H1 (cell line): ENCODE results near the gene RING1. TPM values are rescaled to one million over a fixed set of nuclear protein-coding genes. Genes with fewer than 3 reads are reported as not detected.

Experiments
- CTCF ChIA-PET: fragments of 300-600 bp; sonication (Branson Sonifier 250); formaldehyde crosslinking; loops from one replicate; lab custom pipeline; 2021; ENCODE audit not compliant: partially characterized antibody; lab: Charles Lee
- POLR2A ChIA-PET: fragments of 300-600 bp; sonication (Branson Sonifier 250); formaldehyde crosslinking; loops from one replicate; lab custom pipeline; 2021; ENCODE audit warnings: inconsistent platforms; ENCODE audit not compliant: partially characterized antibody; lab: Charles Lee
- DNase-seq, 2 experiments: peaks; one replicate each; pipeline versions ENCODE4 v3.0.0 to v3.0.0-alpha.2; 2010 to 2022; ENCODE audit warnings: low spot score in 2 of 2, low read depth in 1 of 2, mixed read lengths in 1 of 2
- FAIRE-seq: peaks from 2 replicates; lab custom pipeline; 2011; peaks lifted over from hg19 to GRCh38; lab: Jason Lieb, UNC
- H2AFZ ChIP-seq: 2 replicates; pipeline ENCODE4 v1.8.1; 2012; ENCODE audit warnings: low read length, inconsistent platforms
- H2AK5ac ChIP-seq: 2 replicates; pipeline ENCODE4 v1.6.1; 2013; ENCODE audit warnings: low read depth, low read length
- H2BK120ac ChIP-seq: replicated peaks from 2 replicates; pipeline ENCODE3; 2013; ENCODE audit warnings: low read depth, low read length, inconsistent platforms
- H2BK12ac ChIP-seq: 2 replicates; pipeline ENCODE4 v1.6.1; 2013; ENCODE audit warnings: low read depth, low read length
- H2BK15ac ChIP-seq: 2 replicates; pipeline ENCODE4 v1.6.1; 2013; ENCODE audit warnings: low read length
- H2BK20ac ChIP-seq: 2 replicates; pipeline ENCODE4 v1.6.1; 2013; ENCODE audit warnings: low read length
- H2BK5ac ChIP-seq: 2 replicates; pipeline ENCODE4 v1.6.1; 2013; ENCODE audit warnings: low read depth, low read length
- H3K14ac ChIP-seq: 2 replicates; pipeline ENCODE4 v1.6.1; 2013; ENCODE audit warnings: inconsistent platforms; ENCODE audit not compliant: insufficient read length
- H3K18ac ChIP-seq: 2 replicates; pipeline ENCODE4 v1.6.1; 2013; ENCODE audit warnings: low read length; ENCODE audit errors: extremely low read depth
- H3K23ac ChIP-seq: 2 replicates; pipeline ENCODE4 v1.6.1; 2013; ENCODE audit warnings: inconsistent platforms; ENCODE audit not compliant: insufficient read length
- H3K23me2 ChIP-seq: 2 replicates; pipeline ENCODE4 v1.6.1; 2013; ENCODE audit warnings: low read depth, low read length
- H3K27ac ChIP-seq: 2 replicates; pipeline ENCODE4 v1.6.1; 2011; ENCODE audit warnings: low read depth, low read length, inconsistent platforms
- H3K27me3 ChIP-seq, 4 experiments: replicated peaks in 1 of 4; 1 replicate in 1 of 4; 2 replicates in 3 of 4; pipeline versions ENCODE4 v1.6.1 to v1.8.1; 2011 to 2013; ENCODE audit warnings: low read length in 3 of 4, mild to moderate bottlenecking in 3 of 4, inconsistent platforms in 2 of 4, mixed read lengths in 2 of 4, moderate library complexity in 1 of 4; ENCODE audit not compliant: control insufficient read depth in 3 of 4, insufficient read depth in 3 of 4; ENCODE audit errors: extremely low read depth in 1 of 4
- H3K36me3 ChIP-seq, 4 experiments: 2 replicates each; pipeline versions ENCODE4 v1.6.1 to v1.8.1; 2011 to 2013; ENCODE audit warnings: mild to moderate bottlenecking in 4 of 4, low read length in 3 of 4, moderate library complexity in 2 of 4, control low read depth in 1 of 4, inconsistent platforms in 1 of 4; ENCODE audit not compliant: insufficient read depth in 4 of 4, control insufficient read depth in 2 of 4
- H3K4ac ChIP-seq: replicated peaks from 2 replicates; pipeline ENCODE3; 2013; ENCODE audit warnings: low read length, low read depth, mixed read lengths, inconsistent platforms; ENCODE audit not compliant: insufficient read length
- H3K4me1 ChIP-seq, 4 experiments: replicated peaks in 1 of 4; 1 replicate in 1 of 4; 2 replicates in 3 of 4; pipeline versions ENCODE4 v1.6.1 to v1.8.1; 2011 to 2013; ENCODE audit warnings: low read length in 3 of 4, inconsistent platforms in 2 of 4, mixed read lengths in 1 of 4; ENCODE audit not compliant: insufficient read depth in 4 of 4, control insufficient read depth in 3 of 4
- H3K4me2 ChIP-seq, 2 experiments: 2 replicates each; pipeline versions ENCODE4 v1.6.1 to v1.8.1; 2011 to 2013; ENCODE audit warnings: low read depth in 2 of 2, low read length in 2 of 2, control low read depth in 1 of 2, inconsistent platforms in 1 of 2, mild to moderate bottlenecking in 1 of 2; ENCODE audit not compliant: insufficient read depth in 1 of 2
- H3K4me3 ChIP-seq, 4 experiments: fragments of 200-600, 300-600 bp in 1 of 4; sonication (generic), shearing (Covaris generic), sonication (Bioruptor Twin) in 1 of 4; 2 replicates each; pipeline versions ENCODE4 v1.5.1 to v1.8.1; 2011 to 2016; ENCODE audit warnings: low read length in 4 of 4, low read depth in 3 of 4, control low read depth in 2 of 4, inconsistent platforms in 2 of 4, mild to moderate bottlenecking in 2 of 4, mixed read lengths in 1 of 4, moderate library complexity in 1 of 4; ENCODE audit not compliant: insufficient read depth in 2 of 4; ENCODE audit errors: extremely low read depth in 1 of 4
- H3K56ac ChIP-seq: replicated peaks from 2 replicates; pipeline ENCODE3; 2013; ENCODE audit warnings: low read depth, mild to moderate bottlenecking, mixed read lengths, low read length, inconsistent platforms; ENCODE audit not compliant: insufficient read length
- H3K79me1 ChIP-seq: 2 replicates; pipeline ENCODE4 v1.6.1; 2013; ENCODE audit warnings: low read depth, low read length, control low read depth
- H3K79me2 ChIP-seq, 2 experiments: 2 replicates each; pipeline versions ENCODE4 v1.6.1 to v1.8.1; 2012 to 2013; ENCODE audit warnings: low read length in 2 of 2, mild to moderate bottlenecking in 2 of 2, inconsistent platforms in 1 of 2; ENCODE audit not compliant: insufficient read depth in 2 of 2, control insufficient read depth in 1 of 2
- H3K9ac ChIP-seq, 4 experiments: replicated peaks in 1 of 4; 1 replicate in 1 of 4; 2 replicates in 3 of 4; pipeline versions ENCODE4 v1.6.1 to v1.8.1; 2011 to 2013; ENCODE audit warnings: low read depth in 3 of 4, low read length in 3 of 4, control low read depth in 2 of 4, mild to moderate bottlenecking in 2 of 4, moderate library complexity in 2 of 4, inconsistent platforms in 1 of 4; ENCODE audit errors: extremely low read depth in 1 of 4
- H3K9me3 ChIP-seq, 2 experiments: 2 replicates each; pipeline versions ENCODE4 v1.6.1 to v1.8.1; 2012 to 2013; ENCODE audit warnings: mild to moderate bottlenecking in 2 of 2, moderate library complexity in 2 of 2, control low read depth in 1 of 2, inconsistent platforms in 1 of 2, low read depth in 1 of 2, low read length in 1 of 2, mixed read lengths in 1 of 2; ENCODE audit not compliant: insufficient read depth in 2 of 2
- H4K20me1 ChIP-seq, 2 experiments: replicated peaks in 1 of 2; 2 replicates each; pipeline versions ENCODE3 to v1.8.1; 2011 to 2013; ENCODE audit warnings: inconsistent platforms in 2 of 2, low read length in 2 of 2, mild to moderate bottlenecking in 1 of 2; ENCODE audit not compliant: insufficient read depth in 2 of 2, control insufficient read depth in 1 of 2
- H4K5ac ChIP-seq: 2 replicates; pipeline ENCODE4 v1.6.1; 2013; ENCODE audit warnings: low read length, low read depth, mixed read lengths, inconsistent platforms; ENCODE audit not compliant: insufficient read length
- H4K8ac ChIP-seq: 2 replicates; pipeline ENCODE4 v1.8.0; 2013; ENCODE audit warnings: mild to moderate bottlenecking, moderate library complexity, low read length, inconsistent platforms; ENCODE audit not compliant: insufficient read depth; ENCODE audit errors: extremely low read depth
- H4K91ac ChIP-seq: replicated peaks from 2 replicates; pipeline ENCODE3; 2013; ENCODE audit warnings: low read length, mixed read lengths, inconsistent platforms; ENCODE audit not compliant: insufficient read length
- ATF2 ChIP-seq: IDR thresholded peaks from 2 replicates; pipeline ENCODE4 v1.6.1; 2012; ENCODE audit warnings: low read length, inconsistent platforms
- FOSL1 ChIP-seq: IDR thresholded peaks from 2 replicates; pipeline ENCODE4 v1.6.1; 2011; ENCODE audit warnings: mild to moderate bottlenecking, low read depth, low read length, moderate library complexity; ENCODE audit not compliant: insufficient read depth
- MAX ChIP-seq: IDR thresholded peaks from 2 replicates; pipeline ENCODE4 v1.6.1; 2012; ENCODE audit warnings: inconsistent platforms
- NANOG ChIP-seq: IDR thresholded peaks from 2 replicates; pipeline ENCODE4 v1.6.1; 2011; ENCODE audit warnings: low read length, low read depth, mild to moderate bottlenecking, inconsistent platforms; ENCODE audit not compliant: insufficient read depth, poor library complexity, severe bottlenecking
- SIN3A ChIP-seq, 2 experiments: IDR thresholded peaks in 1 of 2; conservative IDR thresholded peaks in 1 of 2; 2 replicates each; pipeline ENCODE4 v1.6.1; 2011 to 2012; ENCODE audit warnings: low read length in 2 of 2, improper control_type of control experiment in 1 of 2, low read depth in 1 of 2, mild to moderate bottlenecking in 1 of 2
- SIX5 ChIP-seq: IDR thresholded peaks from 2 replicates; pipeline ENCODE4 v1.6.1; 2011; ENCODE audit warnings: mild to moderate bottlenecking, low read depth, low read length
- TAF1 ChIP-seq: IDR thresholded peaks from 2 replicates; pipeline ENCODE4 v1.6.1; 2011; ENCODE audit warnings: mild to moderate bottlenecking, low read depth, low read length
- WGBS, 2 experiments: shearing (Covaris generic) in 1 of 2; methylation state at CpG; one replicate each; pipeline versions ENCODE4 v1.1.6 to v1.1.7; 2013 to 2015; ENCODE audit warnings: low lambda C conversion rate in 2 of 2, mixed read lengths in 2 of 2, inconsistent platforms in 1 of 2, low coverage in 1 of 2, missing lambda C conversion rate in 1 of 2; ENCODE audit not compliant: insufficient replicate concordance in 2 of 2, insufficient coverage in 1 of 2, insufficient read length in 1 of 2; ENCODE audit errors: extremely low coverage in 1 of 2, missing lambda C conversion rate in 1 of 2; 5-methylcytosine and 5-hydroxymethylcytosine counted together
- polyA plus RNA-seq, 7 experiments: library from polyadenylated mRNA; depleted of rRNA in 3 of 7; stranded (reverse) in 5 of 7; unstranded in 2 of 7; fragments of >200 nt in 5 of 7; fragments of 200-250 nt in 2 of 7; gene quantifications; 1 replicate in 5 of 7; 2 replicates in 1 of 7; 4 replicates in 1 of 7; pipeline versions ENCODE4 v1.2.1 to v1.2.3, GENCODE V29; 2011 to 2013; ENCODE audit warnings: missing spikeins in 2 of 7, mixed read lengths in 2 of 7
- total RNA-seq: library from RNA; stranded (reverse); fragmentation: NEBNext Ultra II Directional; extraction: Animal tissue kit (Norgen Biotek cat#: 25700); gene quantifications from 2 replicates; pipeline ENCODE4 v1.2.1, GENCODE V29; 2021

RING1 gene
- total and polyA plus RNA-seq, 2 of the 8 experiments (the other 6 are each of a cell fraction or from before 2014, with no cell fraction given), result 16.4 to 26.0 TPM

- H4K91ac ChIP-seq, result no peak overlapping the region
- CTCF ChIA-PET, result interaction anchor here (0.9 kb wide), 1 partner anchor 9 kb away, joined by 3 read pairs; no protein-coding TSS in a partner anchor
- no peak for FAIRE-seq
- H4K8ac ChIP-seq, result no peak overlapping the region
- no peak overlapping the region for H2BK120ac ChIP-seq
- no peak overlapping the region for H2BK15ac ChIP-seq
- no peak overlapping the region for H2BK5ac ChIP-seq
- H4K20me1 ChIP-seq, result no peaks in the 10 kb centered on the region
- no peak overlapping the region for H2AK5ac ChIP-seq
- peaks cover 0 to 5% (median 2%) of the 10 kb centered on the region in 4 experiments; a peak in 2 of 7 replicates for H3K4me1 ChIP-seq
- no peak overlapping the region for H3K4me3 ChIP-seq
- no peaks in the 10 kb centered on the region for H3K79me1 ChIP-seq
- no peak overlapping the region for H4K5ac ChIP-seq
- no peak overlapping the region for H3K14ac ChIP-seq
- H2BK12ac ChIP-seq, result no peak overlapping the region
- no peaks in the 10 kb centered on the region; the same call in 1 of the 2 replicates for H3K23me2 ChIP-seq
- no peak overlapping the region for H2AFZ ChIP-seq
- no peak overlapping the region for H3K23ac ChIP-seq
- H2BK20ac ChIP-seq, result no peak overlapping the region
- no peaks in the 10 kb centered on the region for H3K36me3 ChIP-seq
- H3K4me2 ChIP-seq, result no peak overlapping the region
- no peak overlapping the region for H3K27ac ChIP-seq
- no peak overlapping the region for H3K9ac ChIP-seq
- DNase-seq, result no peak
- H3K18ac ChIP-seq, result no peak overlapping the region
- POLR2A ChIA-PET, result no interaction called here
- H3K79me2 ChIP-seq, result no peaks in the 10 kb centered on the region
- no peaks in the 10 kb centered on the region for H3K9me3 ChIP-seq
- H3K27me3 ChIP-seq, result peaks cover 0 to 1% (median 0%) of the 10 kb centered on the region in 4 experiments; a peak in 2 of 7 replicates
- no peak overlapping the region for H3K56ac ChIP-seq
- WGBS, 2 experiments, result 81 to 100% methylated on average over 2 to 3 of the region's 4 CpGs
- H3K4ac ChIP-seq, result no peak overlapping the region
- TF ChIP-seq ATF2 (no peak), NANOG (no peak), SIX5 (no peak), SIN3A (conservative IDR thresholded peaks at IDR 0.05 in 1 of 2, IDR thresholded peaks at IDR 0.05 in 1 of 2; ENCODE audit: low read depth in 1 of 2, low read length in 2 of 2) (no peak), TAF1 (no peak), MAX (no peak), FOSL1 (no peak)
Measured at GRCh38 chr6:33185654-33186187, 22.6 kb upstream of the RING1 start.
